Measurements from ENCODE around the gene MAPK12. TPM values are rescaled to one million over a fixed set of nuclear protein-coding genes. Genes with fewer than 3 reads are reported as not detected.

MAPK12 gene
- total RNA-seq, 1 donor from 2014 or later: 11.4 TPM

GRCh38 chr22:50204571-50204970, 56.9 kb downstream of the MAPK12 start:
- FAIRE-seq (no peak), DNase-seq (ENCODE audit: low spot score in 2 of 2) (no peak)

GRCh38 chr22:50203288-50203687, 58.2 kb downstream of the MAPK12 start:
- FAIRE-seq (no peak), DNase-seq (ENCODE audit: low spot score in 2 of 2) (no peak)

Other genes with a start within 250 kb of the MAPK12 start
- under 0.01 TPM for gene IL17REL, start 248.9 kb downstream of the MAPK12 start, total RNA-seq
- gene TTLL8, start 203.4 kb downstream of the MAPK12 start, total RNA-seq: not detected
- gene MLC1, start 176.3 kb downstream of the MAPK12 start, total RNA-seq: 17.9 TPM
- 3.3 TPM for gene MOV10L1, start 171.7 kb downstream of the MAPK12 start, total RNA-seq
- 2.0 TPM for gene PANX2, start 91.0 kb downstream of the MAPK12 start, total RNA-seq
- gene TRABD, start 75.8 kb downstream of the MAPK12 start, total RNA-seq: 4.9 TPM
- gene SELENOO, start 60.7 kb downstream of the MAPK12 start, total RNA-seq: 6.1 TPM
- 29.3 TPM for gene TUBGCP6, start 16.7 kb downstream of the MAPK12 start, total RNA-seq
- gene HDAC10, start 10.4 kb downstream of the MAPK12 start, total RNA-seq: 16.7 TPM
- gene MAPK11, start 8.7 kb upstream of the MAPK12 start, total RNA-seq: 16.3 TPM
- 44.4 TPM for gene PLXNB2, start 46.0 kb upstream of the MAPK12 start, total RNA-seq
- 19.6 TPM for gene DENND6B, start 65.3 kb upstream of the MAPK12 start, total RNA-seq
- gene PPP6R2, start 81.6 kb upstream of the MAPK12 start, total RNA-seq: 62.4 TPM
- gene SBF1, start 213.4 kb upstream of the MAPK12 start, total RNA-seq: 89.3 TPM
- not detected for gene ADM2, start 219.9 kb upstream of the MAPK12 start, total RNA-seq
- not detected for gene MIOX, start 225.2 kb upstream of the MAPK12 start, total RNA-seq
- 11.8 TPM for gene LMF2, start 246.0 kb upstream of the MAPK12 start, total RNA-seq
- gene NCAPH2, start 246.5 kb upstream of the MAPK12 start, total RNA-seq: 42.4 TPM

All from frontal cortex (tissue), 4 donors.